OCI-LY3 (cell line): ENCODE measurements around the gene PPCDC.

Source experiments
- H2AFZ ChIP-seq: fragments of 200-600, 300-600 bp; shearing (Covaris generic); 2 replicates; pipeline ENCODE4 v1.6.0; 2014; ENCODE audit warnings: antibody characterized with exemption, low read depth, low read length
- H3K27ac ChIP-seq: fragments of 200-600, 300-600 bp; sonication (generic); 2 replicates; pipeline ENCODE4 v1.5.1; 2014; ENCODE audit warnings: mild to moderate bottlenecking, low read length, moderate library complexity, mixed read lengths
- H3K27me3 ChIP-seq: fragments of 200-600, 300-600 bp; sonication (generic); 2 replicates; pipeline ENCODE4 v1.6.1; 2014; ENCODE audit warnings: low read depth, low read length, mixed read lengths
- H3K36me3 ChIP-seq: fragments of 200-600, 300-600 bp; sonication (generic); replicated peaks from 2 replicates; pipeline ENCODE3; 2014; ENCODE audit warnings: low read depth, low read length, mixed read lengths
- H3K4me1 ChIP-seq: fragments of 300-600, 200-600 bp; sonication (generic); 2 replicates; pipeline ENCODE4 v1.6.1; 2014; ENCODE audit warnings: low read length, mixed read lengths
- H3K4me2 ChIP-seq: fragments of 200-600, 300-600 bp; sonication (generic); 2 replicates; pipeline ENCODE4 v1.6.1; 2014; ENCODE audit warnings: low read length, mixed read lengths
- H3K4me3 ChIP-seq: fragments of 300-600, 200-600 bp; sonication (generic); 2 replicates; pipeline ENCODE4 v1.5.1; 2014; ENCODE audit warnings: antibody characterized with exemption, mild to moderate bottlenecking, low read length, moderate library complexity
- H3K79me2 ChIP-seq: fragments of 300-600, 200-600 bp; shearing (Covaris generic); 2 replicates; pipeline ENCODE4 v1.6.1; 2014; ENCODE audit warnings: mild to moderate bottlenecking, low read length, mixed read lengths
- H3K9ac ChIP-seq: fragments of 300-600, 200-600 bp; shearing (Covaris generic); 2 replicates; pipeline ENCODE4 v1.6.0; 2014; ENCODE audit warnings: mild to moderate bottlenecking, low read length, moderate library complexity
- H3K9me3 ChIP-seq: fragments of 200-600, 300-600 bp; shearing (Covaris generic); 2 replicates; pipeline ENCODE4 v1.6.1; 2014; ENCODE audit warnings: low read length, mixed read lengths; ENCODE audit not compliant: insufficient read depth
- H4K20me1 ChIP-seq: fragments of 200-600, 300-600 bp; sonication (generic); 2 replicates; pipeline ENCODE4 v1.6.1; 2016; ENCODE audit warnings: low read length, mixed read lengths; ENCODE audit not compliant: insufficient read depth
- EZH2phosphoT487 ChIP-seq: fragments of 200-600 bp; shearing (Covaris generic); IDR thresholded peaks from 2 replicates; pipeline ENCODE4 v1.6.1; 2018; ENCODE audit warnings: antibody characterized with exemption, mixed run types, low read depth
- TF ChIP-seq, protein P1 (sequence below): fragments of 200-600, 300-600 bp; sonication (generic); IDR thresholded peaks from 2 replicates; pipeline ENCODE4 v1.5.1; 2014; ENCODE audit warnings: antibody characterized with exemption, low read length, low read depth

PPCDC gene

DNA sequence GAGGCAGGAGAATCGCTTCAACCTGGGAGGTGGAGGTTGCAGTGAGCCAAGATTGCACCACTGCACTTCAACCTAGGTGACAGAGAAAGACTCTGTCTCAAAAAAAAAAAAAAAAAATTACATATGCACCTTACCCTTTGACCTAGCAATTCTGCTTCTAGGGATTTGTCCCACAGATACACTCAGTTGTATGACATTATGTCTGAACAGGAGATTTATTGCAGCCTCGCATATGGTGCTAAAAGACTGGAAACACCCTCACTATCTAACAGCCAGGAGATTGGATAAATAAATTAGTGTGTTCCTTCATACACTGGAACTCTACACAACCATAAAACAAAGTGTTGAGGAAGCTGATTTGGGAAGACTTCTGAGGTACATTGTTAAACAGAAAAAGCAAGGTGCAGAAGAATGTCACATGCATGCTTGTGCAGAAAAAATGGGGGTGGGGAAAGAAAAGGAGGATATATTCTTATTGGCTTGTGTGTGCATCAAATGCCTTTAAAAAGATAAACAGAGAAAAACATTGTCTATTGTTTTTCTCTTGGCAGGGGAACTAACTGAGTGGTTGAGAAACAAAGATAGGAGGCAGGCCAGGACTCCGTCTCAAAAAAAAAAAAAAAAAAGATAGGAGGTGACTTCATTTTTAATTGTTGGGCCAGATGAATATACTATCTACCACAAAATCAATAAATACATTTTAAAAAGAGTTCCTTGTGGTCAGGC lies 30.9 kb downstream of the PPCDC start:
- Histone ChIP-seq H3K27ac (no peak overlapping the region), H3K4me2 (no peak overlapping the region)
- TF ChIP-seq, protein P1, sequence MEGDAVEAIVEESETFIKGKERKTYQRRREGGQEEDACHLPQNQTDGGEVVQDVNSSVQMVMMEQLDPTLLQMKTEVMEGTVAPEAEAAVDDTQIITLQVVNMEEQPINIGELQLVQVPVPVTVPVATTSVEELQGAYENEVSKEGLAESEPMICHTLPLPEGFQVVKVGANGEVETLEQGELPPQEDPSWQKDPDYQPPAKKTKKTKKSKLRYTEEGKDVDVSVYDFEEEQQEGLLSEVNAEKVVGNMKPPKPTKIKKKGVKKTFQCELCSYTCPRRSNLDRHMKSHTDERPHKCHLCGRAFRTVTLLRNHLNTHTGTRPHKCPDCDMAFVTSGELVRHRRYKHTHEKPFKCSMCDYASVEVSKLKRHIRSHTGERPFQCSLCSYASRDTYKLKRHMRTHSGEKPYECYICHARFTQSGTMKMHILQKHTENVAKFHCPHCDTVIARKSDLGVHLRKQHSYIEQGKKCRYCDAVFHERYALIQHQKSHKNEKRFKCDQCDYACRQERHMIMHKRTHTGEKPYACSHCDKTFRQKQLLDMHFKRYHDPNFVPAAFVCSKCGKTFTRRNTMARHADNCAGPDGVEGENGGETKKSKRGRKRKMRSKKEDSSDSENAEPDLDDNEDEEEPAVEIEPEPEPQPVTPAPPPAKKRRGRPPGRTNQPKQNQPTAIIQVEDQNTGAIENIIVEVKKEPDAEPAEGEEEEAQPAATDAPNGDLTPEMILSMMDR, result no peak
- TF ChIP-seq EZH2phosphoT487, result no peak

GRCh38 chr15:75056036-75056435 lies 32.6 kb downstream of the PPCDC start:
- no peak overlapping the region for H2AFZ ChIP-seq

More for the DNA sequence above, 30.9 kb downstream of the PPCDC start:
- Histone ChIP-seq H3K27me3 (peaks cover 15% of the 10 kb centered on the region), H3K36me3 (peaks cover 1% of the 10 kb centered on the region), H4K20me1 (0 out of 2 replicates have a peak, but pooled peaks cover 7% of the 10 kb centered on the region), H3K4me1 (no peaks in the 10 kb centered on the region), H3K79me2 (no peaks in the 10 kb centered on the region), H2AFZ (no peak overlapping the region), H3K9ac (no peak overlapping the region), H3K4me3 (no peak overlapping the region), H3K9me3 (no peaks in the 10 kb centered on the region)

GRCh38 chr15:75058127-75058905 lies 34.9 kb downstream of the PPCDC start:
- Histone ChIP-seq H3K36me3 (no peaks in the 10 kb centered on the region), H3K27me3 (peaks cover 23% of the 10 kb centered on the region), H3K9me3 (no peaks in the 10 kb centered on the region), H4K20me1 (no peaks in the 10 kb centered on the region), H3K4me3 (no peak overlapping the region), H3K4me2 (no peak overlapping the region), H3K9ac (no peak overlapping the region), H3K27ac (no peak overlapping the region), H2AFZ (no peak overlapping the region), H3K4me1 (no peaks in the 10 kb centered on the region), H3K79me2 (no peaks in the 10 kb centered on the region)
- TF ChIP-seq, protein P1, result no peak
- no peak for TF ChIP-seq EZH2phosphoT487

More at GRCh38 chr15:75056036-75056435, 32.6 kb downstream of the PPCDC start:
- TF ChIP-seq, protein P1, result no peak
- TF ChIP-seq EZH2phosphoT487, result no peak
- Histone ChIP-seq H3K27ac (no peak overlapping the region), H4K20me1 (no peaks in the 10 kb centered on the region), H3K36me3 (no peaks in the 10 kb centered on the region), H3K4me3 (no peak overlapping the region), H3K4me1 (no peaks in the 10 kb centered on the region), H3K27me3 (peaks cover 6% of the 10 kb centered on the region; the same call in 1 of the 2 replicates), H3K9me3 (no peaks in the 10 kb centered on the region), H3K79me2 (no peaks in the 10 kb centered on the region), H3K4me2 (no peak overlapping the region), H3K9ac (no peak overlapping the region)

- no peaks in the 10 kb centered on the region for H3K36me3 ChIP-seq
- no peak overlapping the region for H3K4me3 ChIP-seq
- H2AFZ ChIP-seq, result no peak overlapping the region
- no peaks in the 10 kb centered on the region for H3K9me3 ChIP-seq
- no peak overlapping the region for H3K9ac ChIP-seq
- no peak overlapping the region for H3K4me2 ChIP-seq
- no peaks in the 10 kb centered on the region for H3K79me2 ChIP-seq
- H4K20me1 ChIP-seq, result no peaks in the 10 kb centered on the region
- H3K4me1 ChIP-seq, result no peaks in the 10 kb centered on the region
- peaks cover 35% of the 10 kb centered on the region for H3K27me3 ChIP-seq
- TF ChIP-seq EZH2phosphoT487, result no peak
- TF ChIP-seq, protein P1, result no peak
- H3K27ac ChIP-seq, result no peak overlapping the region
Observed at GRCh38 chr15:75059607-75060006, 36.2 kb downstream of the PPCDC start.
